HepG2 (cell line): ENCODE data around the gene PPCS. TPM values are rescaled to one million over a fixed set of nuclear protein-coding genes. Genes with fewer than 3 reads are reported as not detected.

Experiments used
- AHDC1 ChIP-seq: sonication (generic); formaldehyde crosslinking; IDR thresholded peaks from 2 replicates; pipeline ENCODE4 v1.5.1; 2020; ENCODE audit warnings: mild to moderate bottlenecking, missing genetic modification reagents, borderline replicate concordance
- ARID5B ChIP-seq: IDR thresholded peaks from 2 replicates; pipeline ENCODE4 v1.4.0; 2020; ENCODE audit warnings: mild to moderate bottlenecking, missing genetic modification reagents
- CREB1 ChIP-seq, 2 experiments: fragments of 450-650 bp in 1 of 2; IDR thresholded peaks; 2 replicates each; pipeline ENCODE4 v1.6.1; 2016 to 2017; ENCODE audit warnings: control low read depth in 1 of 2, mild to moderate bottlenecking in 1 of 2, missing compliant biosample characterization in 1 of 2, missing genetic modification characterization in 1 of 2
- HNRNPL ChIP-seq: fragments of 200-400 bp; formaldehyde crosslinking; IDR thresholded peaks from 2 replicates; pipeline ENCODE4 v1.6.1; 2017; ENCODE audit warnings: mild to moderate bottlenecking, low read depth, low read length
- HOXD1 ChIP-seq: sonication (generic); formaldehyde crosslinking; IDR thresholded peaks from 2 replicates; pipeline ENCODE4 v1.5.0; 2020; ENCODE audit warnings: missing genetic modification reagents
- PRDM15 ChIP-seq: sonication (generic); formaldehyde crosslinking; IDR thresholded peaks from 2 replicates; pipeline ENCODE4 v1.4.0; 2020; ENCODE audit warnings: missing genetic modification reagents
- RNF2 ChIP-seq: fragments of 450-650 bp; conservative IDR thresholded peaks from 2 replicates; pipeline ENCODE4 v1.6.1; 2016; ENCODE audit warnings: low read depth
- SAP130 ChIP-seq: IDR thresholded peaks from 2 replicates; pipeline ENCODE4 v1.6.1; 2016; ENCODE audit warnings: low read depth
- ZFX ChIP-seq: sonication (generic); formaldehyde crosslinking; IDR thresholded peaks from 2 replicates; pipeline ENCODE4 v1.4.0; 2020; ENCODE audit warnings: mild to moderate bottlenecking, low read depth, missing genetic modification reagents, moderate library complexity
- ZNF280B ChIP-seq: sonication (generic); formaldehyde crosslinking; IDR thresholded peaks from 2 replicates; pipeline ENCODE4 v1.5.0; 2020; ENCODE audit warnings: missing genetic modification reagents, mild to moderate bottlenecking, borderline replicate concordance
- ZNF33A ChIP-seq: sonication (generic); formaldehyde crosslinking; IDR thresholded peaks from 2 replicates; pipeline ENCODE4 v1.5.1; 2020; ENCODE audit warnings: missing genetic modification reagents, mild to moderate bottlenecking, moderate library complexity, borderline replicate concordance
- ZNF34 ChIP-seq: sonication (generic); formaldehyde crosslinking; IDR thresholded peaks from 2 replicates; pipeline ENCODE4 v1.4.0; 2020; ENCODE audit warnings: mild to moderate bottlenecking, missing genetic modification reagents, borderline replicate concordance
- ZNF639 ChIP-seq: conservative IDR thresholded peaks from 2 replicates; pipeline ENCODE4 v1.6.1; 2018; ENCODE audit warnings: missing genetic modification reagents
- polyA plus RNA-seq, 8 experiments: library from polyadenylated mRNA; depleted of rRNA in 3 of 8; stranded (reverse) in 7 of 8; unstranded in 1 of 8; fragments of >200 nt; fragmentation: Illumina TruSeq in 4 of 8; extraction: Trizol in 4 of 8; gene quantifications; 2 replicates each; pipeline versions ENCODE4 v1.2.1 to v1.2.3, GENCODE V29; 2011 to 2016; ENCODE audit warnings: low read depth in 4 of 8, missing spikeins in 1 of 8, mixed read lengths in 1 of 8; ENCODE audit not compliant: insufficient read depth in 1 of 8
- total RNA-seq, 5 experiments: library from RNA; depleted of rRNA; stranded (reverse); fragments of >200 nt; fragmentation: Illumina TruSeq; extraction: Trizol; gene quantifications; 2 replicates each; pipeline ENCODE4 v1.2.3, GENCODE V29; 2016; ENCODE audit warnings: low read depth in 1 of 5

The PPCS gene
- total and polyA plus RNA-seq, 2 of the 13 experiments (the other 11 are each of a cell fraction or from before 2014, with no cell fraction given) = 13.4 to 38.9 TPM

- TF ChIP-seq ARID5B (peak; percentile 58), HOXD1 (no peak), ZNF280B (no peak), ZNF639 (CRISPR knock-in tag) (no peak), HNRNPL (no peak), AHDC1 (CRISPR knock-in tag) (no peak), ZFX (CRISPR knock-in tag) (0 out of 2 replicates have a peak, but pooled peaks have one; percentile 27), SAP130 (CRISPR knock-in tag) (0 out of 2 replicates have a peak, but pooled peaks have one; percentile 25), ZNF34 (CRISPR knock-in tag) (no peak), CREB1 (IDR thresholded peaks at IDR 0.05) (no peak), CREB1 (CRISPR knock-in tag; IDR thresholded peaks at IDR 0.05) (no peak), RNF2 (no peak), ZNF33A (CRISPR knock-in tag) (no peak), PRDM15 (CRISPR knock-in tag) (no peak)
These were observed 24.8 kb upstream of the PPCS start (continued) for GRCh38 chr1:42431514-42431913.
